ENCODE data around the gene PODNL1. TPM values are rescaled to one million over a fixed set of nuclear protein-coding genes. Genes with fewer than 3 reads are reported as not detected.

Gene PODNL1
- polyA plus RNA-seq, 1 experiment, result 2.8 TPM

- no peaks in the 10 kb centered on the region for H3K27me3 ChIP-seq (ENCODE audit: control insufficient read depth, insufficient read depth, low read length)
- no peak overlapping the region for H3K27ac ChIP-seq (ENCODE audit: low read depth, low read length)
- no peak for TF ChIP-seq CTCF (IDR thresholded peaks at IDR 0.05; ENCODE audit: low read depth, low read length)
- DNase-seq (ENCODE audit: low read depth, low spot score), result no peak
- H3K9me3 ChIP-seq (ENCODE audit: control insufficient read depth, insufficient read depth, low read length), result no peaks in the 10 kb centered on the region; the same call in 1 of the 2 replicates
- CTCF ChIA-PET, result interaction anchor here (1.1 kb wide), 1 partner anchor 76 kb away, joined by 3 read pairs; no protein-coding TSS in a partner anchor
- POLR2A ChIA-PET, result no interaction called here
- no peak overlapping the region for H3K4me3 ChIP-seq (ENCODE audit: low read depth, low read length)
Measured at GRCh38 chr19:13956365-13956744, 18.1 kb upstream of the PODNL1 start.

- no peak for DNase-seq (ENCODE audit: low read depth, low spot score)
- no peak overlapping the region for H3K4me3 ChIP-seq (ENCODE audit: low read depth, low read length)
- H3K9me3 ChIP-seq (ENCODE audit: control insufficient read depth, insufficient read depth, low read length), result no peaks in the 10 kb centered on the region; the same call in 1 of the 2 replicates
- no peaks in the 10 kb centered on the region for H3K27me3 ChIP-seq (ENCODE audit: control insufficient read depth, insufficient read depth, low read length)
- POLR2A ChIA-PET, result no interaction called here
- no peak overlapping the region for H3K27ac ChIP-seq (ENCODE audit: low read depth, low read length)
- TF ChIP-seq CTCF (IDR thresholded peaks at IDR 0.05; ENCODE audit: low read depth, low read length), result no peak
- CTCF ChIA-PET, result interaction anchor here (1.1 kb wide), 1 partner anchor 75 kb away, joined by 3 read pairs; no protein-coding TSS in a partner anchor
Measured at GRCh38 chr19:13955662-13956364, 17.6 kb upstream of the PODNL1 start.

GRCh38 chr19:13954185-13954584 is 16.0 kb upstream of the PODNL1 start:
- DNase-seq (ENCODE audit: low read depth, low spot score), result no peak
- TF ChIP-seq CTCF (IDR thresholded peaks at IDR 0.05; ENCODE audit: low read depth, low read length), result no peak
- ChIA-PET POLR2A (interaction anchor here (1.2 kb wide), 1 partner anchor 78 kb away, joined by 4 read pairs; the partner anchor contains the start of gene IL27RA), CTCF (no interaction called here)
- no peaks in the 10 kb centered on the region for H3K9me3 ChIP-seq (ENCODE audit: control insufficient read depth, insufficient read depth, low read length)
- no peaks in the 10 kb centered on the region for H3K27me3 ChIP-seq (ENCODE audit: control insufficient read depth, insufficient read depth, low read length)
- no peak overlapping the region for H3K27ac ChIP-seq (ENCODE audit: low read depth, low read length)
- no peak overlapping the region for H3K4me3 ChIP-seq (ENCODE audit: low read depth, low read length)

- H3K9me3 ChIP-seq (ENCODE audit: control insufficient read depth, insufficient read depth, low read length), result no peaks in the 10 kb centered on the region
- CTCF ChIA-PET, result interaction anchor here (1.2 kb wide), 1 partner anchor 72 kb away, joined by 8 read pairs; no protein-coding TSS in a partner anchor
- TF ChIP-seq CTCF (IDR thresholded peaks at IDR 0.05; ENCODE audit: low read depth, low read length), result no peak
- no peak for DNase-seq (ENCODE audit: low read depth, low spot score)
- POLR2A ChIA-PET, result interaction anchor here (0.6 to 2.6 kb wide), 7 partner anchors 10 to 127 kb away, joined by 3 to 14 read pairs (median 4); partner anchors contain the start of genes IL27RA and RFX1
- H3K4me3 ChIP-seq (ENCODE audit: low read depth, low read length), result peak overlapping the region; percentile 76
- H3K27me3 ChIP-seq (ENCODE audit: control insufficient read depth, insufficient read depth, low read length), result no peaks in the 10 kb centered on the region
- H3K27ac ChIP-seq (ENCODE audit: low read depth, low read length), result no peak overlapping the region
Measured at GRCh38 chr19:13952931-13953531, 14.8 kb upstream of the PODNL1 start.

All from AG04450 (cell line).